ENCODE results near the gene LOXL3.

GRCh38 chr2:74502147-74502719 lies 51.5 kb downstream of the LOXL3 start:
- TF ChIP-seq CTCF (conservative IDR thresholded peaks at IDR 0.05; ENCODE audit: low read length) (no peak), EZH2phosphoT487 (IDR thresholded peaks at IDR 0.05; ENCODE audit: borderline replicate concordance) (no peak)

Data from Loucy (cell line).